ENCODE results near the gene STKLD1. TPM values are rescaled to one million over a fixed set of nuclear protein-coding genes. Genes with fewer than 3 reads are reported as not detected.

The STKLD1 gene
- total and polyA plus RNA-seq, 4 donors = 1.2 to 7.5 (median 3.0) TPM

- Histone ChIP-seq H3K36me3 (ENCODE audit: control insufficient read depth, insufficient read depth, low read length) (peaks cover 82% of the 10 kb centered on the region), H3K27me3 (ENCODE audit: control insufficient read depth, insufficient read depth, low read length) (no peaks in the 10 kb centered on the region), H3K4me1 (ENCODE audit: control insufficient read depth, insufficient read depth, low read length) (no peaks in the 10 kb centered on the region), H3K4me3 (ENCODE audit: low read depth, low read length) (no peak overlapping the region), H3K27ac (ENCODE audit: low read depth, low read length) (no peak overlapping the region), H3K9me3 (ENCODE audit: control insufficient read depth, insufficient read depth, low read length) (no peaks in the 10 kb centered on the region)
- WGBS (ENCODE audit: insufficient coverage) = 84% methylated on average over 14 of the region's 16 CpGs
- no peak for DNase-seq (ENCODE audit: low read depth in 4 of 6, low spot score in 6 of 6)
Measured at GRCh38 chr9:133403766-133404453, 27.7 kb downstream of the STKLD1 start.

- H3K4me1 ChIP-seq (ENCODE audit: control insufficient read depth, insufficient read depth, low read length) = no peaks in the 10 kb centered on the region
- no peaks in the 10 kb centered on the region for H3K9me3 ChIP-seq (ENCODE audit: control insufficient read depth, insufficient read depth, low read length)
- DNase-seq (ENCODE audit: low read depth in 4 of 6, low spot score in 6 of 6) = no peak
- H3K27me3 ChIP-seq (ENCODE audit: control insufficient read depth, insufficient read depth, low read length) = no peaks in the 10 kb centered on the region
- no peak overlapping the region for H3K27ac ChIP-seq (ENCODE audit: low read depth, low read length)
- H3K4me3 ChIP-seq (ENCODE audit: low read depth, low read length) = no peak overlapping the region
- WGBS (ENCODE audit: insufficient coverage) = 89% methylated on average over 8 of the region's 12 CpGs
- H3K36me3 ChIP-seq (ENCODE audit: control insufficient read depth, insufficient read depth, low read length) = peaks cover 85% of the 10 kb centered on the region
Measured at GRCh38 chr9:133404454-133405002, 28.4 kb downstream of the STKLD1 start.

GRCh38 chr9:133405508-133406438, 29.6 kb downstream of the STKLD1 start:
- Histone ChIP-seq H3K36me3 (ENCODE audit: control insufficient read depth, insufficient read depth, low read length) (peaks cover 87% of the 10 kb centered on the region), H3K9me3 (ENCODE audit: control insufficient read depth, insufficient read depth, low read length) (no peaks in the 10 kb centered on the region), H3K27ac (ENCODE audit: low read depth, low read length) (no peak overlapping the region), H3K4me1 (ENCODE audit: control insufficient read depth, insufficient read depth, low read length) (no peaks in the 10 kb centered on the region), H3K27me3 (ENCODE audit: control insufficient read depth, insufficient read depth, low read length) (no peaks in the 10 kb centered on the region), H3K4me3 (ENCODE audit: low read depth, low read length) (no peak overlapping the region)
- DNase-seq (ENCODE audit: low read depth in 4 of 6, low spot score in 6 of 6) = no peak
- 88% methylated on average over 10 of the region's 19 CpGs for WGBS (ENCODE audit: insufficient coverage)

GRCh38 chr9:133406480-133407307, 30.5 kb downstream of the STKLD1 start:
- DNase-seq (ENCODE audit: low read depth in 4 of 6, low spot score in 6 of 6) = peak in 5 of 6 donors; percentile 17 to 81 (median 42)
- no peak overlapping the region for H3K4me3 ChIP-seq (ENCODE audit: low read depth, low read length)
- H3K27me3 ChIP-seq (ENCODE audit: control insufficient read depth, insufficient read depth, low read length) = no peaks in the 10 kb centered on the region
- no peak overlapping the region for H3K27ac ChIP-seq (ENCODE audit: low read depth, low read length)
- WGBS (ENCODE audit: insufficient coverage) = 60% methylated on average over 23 of the region's 24 CpGs
- no peaks in the 10 kb centered on the region for H3K4me1 ChIP-seq (ENCODE audit: control insufficient read depth, insufficient read depth, low read length)
- no peaks in the 10 kb centered on the region for H3K9me3 ChIP-seq (ENCODE audit: control insufficient read depth, insufficient read depth, low read length)
- H3K36me3 ChIP-seq (ENCODE audit: control insufficient read depth, insufficient read depth, low read length) = peaks cover 91% of the 10 kb centered on the region

- H3K4me3 ChIP-seq (ENCODE audit: low read depth, low read length) = no peak overlapping the region
- H3K4me1 ChIP-seq (ENCODE audit: control insufficient read depth, insufficient read depth, low read length) = no peaks in the 10 kb centered on the region
- H3K9me3 ChIP-seq (ENCODE audit: control insufficient read depth, insufficient read depth, low read length) = no peaks in the 10 kb centered on the region
- no CpG with 5 or more reads among the region's 1 CpG for WGBS (ENCODE audit: insufficient coverage)
- H3K27ac ChIP-seq (ENCODE audit: low read depth, low read length) = no peak overlapping the region
- no peak for DNase-seq (ENCODE audit: low read depth in 4 of 6, low spot score in 6 of 6)
- H3K36me3 ChIP-seq (ENCODE audit: control insufficient read depth, insufficient read depth, low read length) = peaks cover 91% of the 10 kb centered on the region
- no peaks in the 10 kb centered on the region for H3K27me3 ChIP-seq (ENCODE audit: control insufficient read depth, insufficient read depth, low read length)
Measured at GRCh38 chr9:133408042-133408441, 31.9 kb downstream of the STKLD1 start.

- no CpG with 5 or more reads among the region's 1 CpG for WGBS (ENCODE audit: insufficient coverage)
- H3K36me3 ChIP-seq (ENCODE audit: control insufficient read depth, insufficient read depth, low read length) = peaks cover 45% of the 10 kb centered on the region
Measured at GRCh38 chr9:133415170-133415569, 39.0 kb downstream of the STKLD1 start.

GRCh38 chr9:133417541-133418461, 41.6 kb downstream of the STKLD1 start, which contains the start of gene REXO4:
Gene REXO4 (minus strand): TSS chr9:133418010. CDS start chr9:133417844, 166 bp downstream.
- Histone ChIP-seq H3K9me3 (ENCODE audit: control insufficient read depth, insufficient read depth, low read length) (no peaks in the 10 kb centered on the region), H3K27me3 (ENCODE audit: control insufficient read depth, insufficient read depth, low read length) (no peaks in the 10 kb centered on the region), H3K36me3 (ENCODE audit: control insufficient read depth, insufficient read depth, low read length) (peaks cover 24% of the 10 kb centered on the region), H3K4me3 (ENCODE audit: low read depth, low read length) (peak within 1 kb of the TSS; percentile 84), H3K27ac (ENCODE audit: low read depth, low read length) (peak within 1 kb of the TSS; percentile 93), H3K4me1 (ENCODE audit: control insufficient read depth, insufficient read depth, low read length) (peaks cover 28% of the 10 kb centered on the region)
- DNase-seq (ENCODE audit: low read depth in 4 of 6, low spot score in 6 of 6) = peak; percentile 79 to 97 (median 84)
- under 1% methylated on average over 75 of the region's 75 CpGs for WGBS (ENCODE audit: insufficient coverage)

More at GRCh38 chr9:133415170-133415569, 39.0 kb downstream of the STKLD1 start:
- Histone ChIP-seq H3K27ac (ENCODE audit: low read depth, low read length) (no peak overlapping the region), H3K4me3 (ENCODE audit: low read depth, low read length) (no peak overlapping the region), H3K27me3 (ENCODE audit: control insufficient read depth, insufficient read depth, low read length) (no peaks in the 10 kb centered on the region), H3K9me3 (ENCODE audit: control insufficient read depth, insufficient read depth, low read length) (no peaks in the 10 kb centered on the region), H3K4me1 (ENCODE audit: control insufficient read depth, insufficient read depth, low read length) (peaks cover 28% of the 10 kb centered on the region)
- no peak for DNase-seq (ENCODE audit: low read depth in 4 of 6, low spot score in 6 of 6)

- 49% methylated on average over 11 of the region's 13 CpGs for WGBS (ENCODE audit: insufficient coverage)
- DNase-seq (ENCODE audit: low read depth in 4 of 6, low spot score in 6 of 6) = no peak
- Histone ChIP-seq H3K4me3 (ENCODE audit: low read depth, low read length) (no peak overlapping the region), H3K27ac (ENCODE audit: low read depth, low read length) (no peak overlapping the region), H3K9me3 (ENCODE audit: control insufficient read depth, insufficient read depth, low read length) (no peaks in the 10 kb centered on the region), H3K36me3 (ENCODE audit: control insufficient read depth, insufficient read depth, low read length) (peaks cover 21% of the 10 kb centered on the region), H3K27me3 (ENCODE audit: control insufficient read depth, insufficient read depth, low read length) (no peaks in the 10 kb centered on the region), H3K4me1 (ENCODE audit: control insufficient read depth, insufficient read depth, low read length) (peaks cover 28% of the 10 kb centered on the region)
Measured at GRCh38 chr9:133419005-133419404, 42.8 kb downstream of the STKLD1 start.

Measured in spinal cord (tissue), 10 donors.